Subcutaneous abdominal adipose tissue (tissue), 5 donors: ENCODE measurements around the gene MINDY4.

Source experiments
- H3K27ac ChIP-seq: one replicate; pipeline ENCODE4 v1.7.0; 2013; ENCODE audit warnings: low read depth, mild to moderate bottlenecking, inconsistent platforms, low read length, moderate library complexity
- H3K27me3 ChIP-seq, 5 donors: one replicate each; pipeline ENCODE4 v1.7.0; 2013; ENCODE audit warnings: low read length in 5 of 5, inconsistent platforms in 1 of 5; ENCODE audit not compliant: control insufficient read depth in 5 of 5, insufficient read depth in 4 of 5
- H3K36me3 ChIP-seq, 5 donors: one replicate each; pipeline ENCODE4 v1.7.0; 2013; ENCODE audit warnings: low read length in 5 of 5; ENCODE audit not compliant: control insufficient read depth in 5 of 5, insufficient read depth in 5 of 5
- H3K4me1 ChIP-seq, 5 donors: one replicate each; pipeline ENCODE4 v1.7.0; 2013; ENCODE audit warnings: low read length in 5 of 5, mild to moderate bottlenecking in 3 of 5, moderate library complexity in 1 of 5; ENCODE audit not compliant: control insufficient read depth in 5 of 5, insufficient read depth in 5 of 5
- H3K4me3 ChIP-seq, 5 donors: one replicate each; pipeline ENCODE4 v1.7.0; 2013; ENCODE audit warnings: low read length in 5 of 5, low read depth in 1 of 5
- H3K9ac ChIP-seq, 5 donors: one replicate each; pipeline ENCODE4 v1.7.0; 2013; ENCODE audit warnings: low read length in 5 of 5, mild to moderate bottlenecking in 4 of 5, moderate library complexity in 3 of 5
- H3K9me3 ChIP-seq, 5 donors: one replicate each; pipeline ENCODE4 v1.7.0; 2013; ENCODE audit warnings: low read length in 5 of 5; ENCODE audit not compliant: control insufficient read depth in 5 of 5
- donor health status: healthy.
- donor health status: healthy.
- donor health status: healthy.
- donor health status: healthy.
- donor health status: healthy.

Gene MINDY4

DNA sequence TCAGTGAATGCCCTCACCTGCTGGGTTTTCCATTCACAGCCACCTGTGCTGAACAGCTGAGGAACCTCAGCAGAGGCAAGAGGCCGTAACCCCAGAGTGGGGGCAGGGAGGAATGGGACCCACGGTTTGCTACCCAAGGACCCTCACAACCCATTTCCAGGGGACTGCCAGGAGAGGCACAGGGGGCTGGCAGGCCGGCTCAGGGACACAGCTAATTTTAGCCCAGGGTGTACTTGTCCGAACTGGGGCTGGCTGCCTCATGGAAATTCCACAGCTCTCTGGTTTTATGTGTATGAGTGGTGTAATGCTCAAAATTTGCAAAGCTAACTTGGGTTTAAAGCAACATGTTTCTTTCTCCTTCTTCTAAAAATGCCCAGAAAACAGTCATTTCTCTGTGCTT is 42.2 kb downstream of the MINDY4 start:
- no peaks in the 10 kb centered on the region for H3K27me3 ChIP-seq
- peak overlapping the region; percentile 39 for H3K27ac ChIP-seq
- H3K9me3 ChIP-seq: no peaks in the 10 kb centered on the region
- no peak overlapping the region for H3K4me3 ChIP-seq
- peaks cover 13 to 48% (median 42%) of the 10 kb centered on the region in 5 donors for H3K4me1 ChIP-seq
- no peaks in the 10 kb centered on the region for H3K36me3 ChIP-seq
- no peak overlapping the region for H3K9ac ChIP-seq

DNA sequence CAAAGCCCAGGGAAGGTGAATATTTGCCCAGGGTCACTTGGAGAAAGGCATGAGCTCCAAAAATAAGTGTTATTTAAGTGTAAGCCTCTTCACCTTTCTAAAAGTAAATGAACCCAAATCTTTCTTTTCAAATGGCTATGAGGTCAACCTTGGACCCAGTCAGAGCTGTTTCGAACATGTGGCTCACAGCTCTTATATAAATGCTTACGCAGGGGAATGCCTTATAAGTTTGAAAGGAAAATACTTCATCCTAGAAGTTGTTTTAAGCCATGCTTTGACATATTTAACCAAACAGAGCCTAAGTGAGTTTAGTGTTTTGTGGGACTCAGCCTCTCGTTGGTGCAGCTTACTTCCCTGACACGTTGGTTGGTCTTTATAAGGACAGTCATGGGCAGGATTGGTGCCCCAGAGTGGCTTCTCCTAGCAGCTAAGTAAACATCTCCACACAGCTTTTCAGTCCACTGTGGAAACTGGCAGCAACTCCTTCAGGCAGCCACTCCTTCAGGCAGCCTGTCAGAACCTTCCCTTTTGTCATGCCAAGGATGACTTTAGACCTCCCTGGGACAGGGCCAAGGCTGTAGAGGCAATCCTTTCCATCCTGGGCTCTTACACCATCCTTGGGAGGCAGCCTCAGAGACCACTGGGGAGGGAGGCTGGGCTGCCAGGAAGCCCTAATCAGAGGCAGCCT is 43.6 kb downstream of the MINDY4 start:
- Histone ChIP-seq H3K27ac (peak overlapping the region; percentile 90), H3K27me3 (no peaks in the 10 kb centered on the region), H3K4me3 (no peak overlapping the region), H3K9ac (peak overlapping the region in 3 of 5 donors; percentile 2 to 68 (median 21)), H3K4me1 (peaks cover 13 to 48% (median 42%) of the 10 kb centered on the region in 5 donors), H3K9me3 (no peaks in the 10 kb centered on the region), H3K36me3 (no peaks in the 10 kb centered on the region)

DNA sequence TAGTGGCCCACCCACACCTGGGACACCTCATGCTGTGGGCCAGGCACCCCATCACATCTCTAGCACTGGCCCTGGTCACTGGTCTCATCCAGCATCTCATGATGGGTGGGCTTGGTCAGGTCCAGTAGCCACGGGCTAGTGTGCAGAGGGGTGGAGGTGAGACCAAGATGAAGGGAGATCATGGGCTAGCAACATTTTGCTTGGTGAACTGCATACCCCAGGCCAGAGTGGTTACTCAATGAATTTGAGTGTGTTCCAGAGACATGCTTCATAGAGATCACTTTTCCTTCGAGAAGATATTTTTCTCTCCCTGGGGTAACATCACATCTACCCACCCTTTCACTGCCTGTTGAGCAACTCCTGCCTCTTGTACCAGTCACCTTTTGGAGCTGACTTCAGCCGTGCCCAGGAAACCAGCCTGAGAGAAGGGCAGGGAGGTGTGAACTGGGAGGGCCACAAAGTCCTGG is 44.2 kb downstream of the MINDY4 start:
- H3K27me3 ChIP-seq: no peaks in the 10 kb centered on the region
- H3K36me3 ChIP-seq: no peaks in the 10 kb centered on the region
- H3K9ac ChIP-seq: peak overlapping the region in 2 of 5 donors; percentile 49 to 68
- H3K4me3 ChIP-seq: no peak overlapping the region
- no peaks in the 10 kb centered on the region for H3K9me3 ChIP-seq
- H3K27ac ChIP-seq: peak overlapping the region; percentile 90
- H3K4me1 ChIP-seq: peaks cover 13 to 48% (median 42%) of the 10 kb centered on the region in 5 donors

DNA sequence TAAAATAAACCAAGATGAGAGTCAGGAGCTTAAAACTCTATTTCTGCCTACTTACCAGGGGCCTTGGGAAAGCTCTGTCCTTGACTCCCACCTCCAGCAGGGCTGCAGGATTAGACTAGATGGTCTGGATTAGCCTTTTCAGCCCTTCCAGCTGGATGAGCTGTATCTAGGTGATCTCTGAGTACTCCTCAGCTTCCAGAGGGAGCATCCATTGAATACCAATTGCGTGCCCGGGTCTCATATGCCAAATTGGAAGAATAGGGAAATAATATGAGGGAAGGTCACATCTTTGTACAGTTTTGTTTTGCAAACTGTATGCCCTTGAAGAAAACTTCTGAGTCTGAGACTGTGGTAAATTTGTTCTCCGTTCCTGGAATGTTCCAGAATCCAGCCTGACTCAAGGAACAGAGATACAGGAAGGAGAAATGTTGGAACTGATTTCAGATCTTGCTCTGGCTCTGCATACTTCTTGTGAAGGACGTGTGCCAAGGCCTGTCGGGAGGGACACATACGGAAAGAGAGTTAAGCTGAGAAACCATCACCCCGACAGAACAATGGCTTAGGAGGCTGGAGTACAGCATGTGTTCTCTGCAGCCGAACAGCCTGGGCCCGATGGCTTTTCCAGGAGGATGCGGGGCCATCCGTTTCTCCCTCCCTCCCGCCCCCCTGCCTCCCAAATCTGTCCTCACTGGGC is 44.9 kb downstream of the MINDY4 start:
- Histone ChIP-seq H3K27ac (peak overlapping the region; percentile 90), H3K27me3 (no peaks in the 10 kb centered on the region), H3K9ac (peak overlapping the region in 3 of 5 donors; percentile 19 to 68 (median 49)), H3K4me3 (peak overlapping the region in 1 of 5 donors; percentile 19), H3K36me3 (no peaks in the 10 kb centered on the region), H3K9me3 (no peaks in the 10 kb centered on the region), H3K4me1 (peaks cover 13 to 48% (median 42%) of the 10 kb centered on the region in 5 donors)

DNA sequence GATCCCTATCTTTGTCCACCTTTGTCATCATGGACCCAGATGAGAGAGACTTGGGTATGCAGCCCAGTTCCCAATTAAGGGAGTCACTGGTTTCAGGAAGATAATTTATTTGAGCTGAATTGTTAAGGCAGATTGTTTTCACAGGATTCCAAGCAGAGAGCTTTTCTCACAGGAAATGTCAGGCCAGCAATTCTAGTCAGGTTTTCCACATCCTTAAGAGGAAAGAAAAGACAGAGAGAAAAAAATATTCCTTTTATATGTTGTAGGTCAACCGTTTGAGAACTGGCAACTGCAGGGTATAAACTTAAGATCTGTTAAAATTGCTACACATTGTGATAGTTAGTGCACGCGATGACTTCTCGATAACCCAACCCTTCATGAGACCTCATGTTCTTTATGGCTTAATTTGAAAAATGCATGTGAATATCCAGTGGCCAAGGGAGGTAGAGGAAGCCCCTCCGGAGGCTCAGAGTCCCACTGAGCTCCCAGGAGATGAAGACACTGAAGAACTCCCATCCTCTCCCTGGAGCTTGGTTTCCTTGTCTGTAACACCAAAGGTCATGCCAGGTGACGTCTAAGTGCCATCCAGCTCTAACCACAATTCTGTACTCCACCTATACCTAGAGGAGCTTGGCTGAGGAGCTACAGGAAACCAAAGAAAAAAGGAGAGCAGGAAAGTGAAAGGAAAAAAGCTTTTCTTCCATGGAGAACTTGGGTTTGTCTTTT is 45.6 kb downstream of the MINDY4 start:
- H3K9ac ChIP-seq: peak overlapping the region in 1 of 5 donors; percentile 13
- H3K4me3 ChIP-seq: peak overlapping the region in 4 of 5 donors; percentile 31 to 48 (median 39)
- H3K27ac ChIP-seq: peak overlapping the region; percentile 90
- no peaks in the 10 kb centered on the region for H3K9me3 ChIP-seq
- H3K4me1 ChIP-seq: peaks cover 13 to 53% (median 47%) of the 10 kb centered on the region in 5 donors
- no peaks in the 10 kb centered on the region for H3K36me3 ChIP-seq
- H3K27me3 ChIP-seq: no peaks in the 10 kb centered on the region

DNA sequence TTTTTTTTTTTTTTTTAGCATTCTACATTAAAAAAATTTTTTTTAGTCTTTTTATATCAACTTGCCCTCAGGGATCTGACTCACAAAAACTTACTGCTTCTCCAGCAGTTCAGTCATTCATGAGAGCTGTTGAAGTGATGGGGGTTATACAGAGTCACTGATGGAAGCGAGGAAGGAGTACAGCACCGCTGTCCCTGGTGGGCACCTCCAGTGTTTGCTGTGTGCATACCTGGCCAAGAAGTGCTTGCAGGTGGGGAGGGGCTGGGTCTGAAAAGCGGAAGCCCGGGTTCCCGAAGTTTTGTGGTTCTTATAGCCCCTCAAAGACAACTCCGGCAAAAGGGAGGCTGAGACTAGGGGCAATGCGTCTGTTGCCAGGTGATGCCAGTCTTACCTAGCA is 46.2 kb downstream of the MINDY4 start:
- Histone ChIP-seq H3K36me3 (no peaks in the 10 kb centered on the region), H3K9ac (peak overlapping the region in 1 of 5 donors; percentile 13), H3K9me3 (no peaks in the 10 kb centered on the region), H3K27me3 (no peaks in the 10 kb centered on the region), H3K4me3 (peak overlapping the region in 4 of 5 donors; percentile 29 to 37 (median 32)), H3K27ac (peak overlapping the region; percentile 90), H3K4me1 (peaks cover 13 to 53% (median 47%) of the 10 kb centered on the region in 5 donors)

DNA sequence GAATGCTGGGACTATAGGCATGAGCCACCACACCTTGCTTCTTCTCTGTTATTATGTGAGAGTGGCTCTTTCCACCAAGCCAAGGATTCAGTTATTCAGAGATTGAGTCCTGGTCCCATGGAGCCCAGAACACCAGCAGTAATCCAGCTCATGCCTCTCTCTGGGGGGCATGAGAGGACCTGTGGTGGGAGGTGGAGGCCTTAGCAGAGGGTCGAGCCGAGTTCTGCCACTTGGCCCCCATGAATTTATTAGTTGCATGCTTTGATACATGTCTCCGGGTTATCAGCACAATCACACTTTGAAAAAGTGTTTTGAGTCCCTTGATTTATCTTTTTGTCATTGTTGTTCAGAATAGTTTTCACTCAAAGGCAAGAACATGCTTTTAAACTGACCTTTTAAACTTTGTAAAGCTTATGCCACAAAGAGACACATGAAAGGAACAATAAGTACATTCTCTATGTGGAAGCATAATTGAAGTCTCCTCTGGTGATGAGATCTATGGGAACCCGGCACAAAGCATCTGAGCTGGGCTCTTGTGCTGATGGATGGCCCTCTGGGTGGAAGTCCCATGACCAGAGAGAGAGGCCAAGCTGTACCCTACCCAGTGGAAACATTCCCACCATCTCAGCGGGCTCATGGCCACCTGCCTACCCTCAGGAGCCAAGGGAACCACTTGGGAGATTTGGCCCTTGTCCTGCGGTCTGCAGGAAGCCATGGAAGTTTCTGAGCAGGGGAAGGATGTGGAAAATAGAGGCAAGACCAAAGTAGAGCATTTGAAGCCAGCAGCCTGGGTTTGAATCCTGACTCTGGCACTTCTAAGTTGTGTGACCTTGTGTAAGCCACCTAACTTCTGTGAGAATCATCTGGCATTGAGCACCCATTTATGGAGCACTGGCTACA is 53.9 kb downstream of the MINDY4 start:
- Histone ChIP-seq H3K9me3 (no peaks in the 10 kb centered on the region), H3K4me3 (no peak overlapping the region), H3K9ac (no peak overlapping the region), H3K27ac (no peak overlapping the region), H3K36me3 (peaks cover 0 to 5% (median 0%) of the 10 kb centered on the region in 5 donors), H3K27me3 (no peaks in the 10 kb centered on the region), H3K4me1 (peaks cover 0 to 7% (median 0%) of the 10 kb centered on the region in 5 donors)

DNA sequence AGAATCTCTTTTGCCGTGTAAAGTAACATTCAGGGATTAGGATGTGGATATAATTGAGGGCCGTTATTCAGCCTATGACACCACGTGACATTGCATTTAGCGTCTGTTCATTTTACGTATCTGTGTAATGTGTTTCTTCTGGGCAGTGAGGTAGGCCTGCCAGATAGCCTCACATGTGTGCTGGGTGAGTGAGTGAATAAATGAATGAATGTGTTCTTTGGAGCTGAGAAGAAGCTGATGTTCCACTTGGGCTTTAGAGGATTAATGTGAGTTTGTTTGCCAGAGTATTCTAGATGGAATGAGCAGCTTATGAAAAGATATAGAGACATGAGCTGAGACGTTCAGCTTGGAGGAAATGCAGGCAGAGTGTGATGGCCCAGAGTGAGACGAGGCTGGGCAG is 55.0 kb downstream of the MINDY4 start:
- Histone ChIP-seq H3K36me3 (peaks cover 0 to 5% (median 0%) of the 10 kb centered on the region in 5 donors), H3K27me3 (no peaks in the 10 kb centered on the region), H3K9me3 (peaks cover 0 to 2% (median 0%) of the 10 kb centered on the region in 5 donors), H3K4me3 (no peak overlapping the region), H3K9ac (no peak overlapping the region), H3K27ac (no peak overlapping the region), H3K4me1 (peaks cover 0 to 6% (median 2%) of the 10 kb centered on the region in 5 donors)

DNA sequence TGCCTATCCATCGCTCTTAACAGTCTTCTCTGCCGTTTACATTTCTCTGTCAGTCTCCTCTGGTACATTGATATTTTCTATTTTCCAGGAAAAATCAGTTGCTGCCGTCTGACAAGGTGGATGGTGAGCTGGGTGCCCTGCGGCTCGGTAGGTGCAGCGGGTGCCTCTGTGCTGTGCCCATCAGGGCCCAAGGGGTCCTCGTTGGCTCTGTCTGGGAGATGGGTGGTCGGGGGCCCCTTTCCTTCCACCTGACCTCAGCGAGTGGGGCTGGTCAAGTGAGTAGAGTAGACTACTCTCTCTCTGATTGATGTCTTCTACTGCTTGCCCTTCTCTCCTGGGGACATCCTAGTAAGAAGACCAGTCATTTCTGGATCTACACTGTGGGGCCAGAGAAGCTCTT is 57.4 kb downstream of the MINDY4 start:
- H3K4me1 ChIP-seq: peaks cover 0 to 5% (median 0%) of the 10 kb centered on the region in 5 donors
- H3K4me3 ChIP-seq: no peak overlapping the region
- H3K27ac ChIP-seq: no peak overlapping the region
- no peaks in the 10 kb centered on the region for H3K27me3 ChIP-seq
- no peak overlapping the region for H3K9ac ChIP-seq
- H3K36me3 ChIP-seq: peaks cover 0 to 5% (median 0%) of the 10 kb centered on the region in 5 donors
- peaks cover 0 to 2% (median 0%) of the 10 kb centered on the region in 5 donors for H3K9me3 ChIP-seq
